HG03139 (cell line): ENCODE measurements around the gene CYTH1.

ENCODE experiments used
- ATAC-seq: cut with Tn5 transposase; IDR thresholded peaks from one replicate; pipeline ENCODE4 v1.9.1; 2021; ENCODE audit not compliant: unreplicated experiment

Gene CYTH1

DNA sequence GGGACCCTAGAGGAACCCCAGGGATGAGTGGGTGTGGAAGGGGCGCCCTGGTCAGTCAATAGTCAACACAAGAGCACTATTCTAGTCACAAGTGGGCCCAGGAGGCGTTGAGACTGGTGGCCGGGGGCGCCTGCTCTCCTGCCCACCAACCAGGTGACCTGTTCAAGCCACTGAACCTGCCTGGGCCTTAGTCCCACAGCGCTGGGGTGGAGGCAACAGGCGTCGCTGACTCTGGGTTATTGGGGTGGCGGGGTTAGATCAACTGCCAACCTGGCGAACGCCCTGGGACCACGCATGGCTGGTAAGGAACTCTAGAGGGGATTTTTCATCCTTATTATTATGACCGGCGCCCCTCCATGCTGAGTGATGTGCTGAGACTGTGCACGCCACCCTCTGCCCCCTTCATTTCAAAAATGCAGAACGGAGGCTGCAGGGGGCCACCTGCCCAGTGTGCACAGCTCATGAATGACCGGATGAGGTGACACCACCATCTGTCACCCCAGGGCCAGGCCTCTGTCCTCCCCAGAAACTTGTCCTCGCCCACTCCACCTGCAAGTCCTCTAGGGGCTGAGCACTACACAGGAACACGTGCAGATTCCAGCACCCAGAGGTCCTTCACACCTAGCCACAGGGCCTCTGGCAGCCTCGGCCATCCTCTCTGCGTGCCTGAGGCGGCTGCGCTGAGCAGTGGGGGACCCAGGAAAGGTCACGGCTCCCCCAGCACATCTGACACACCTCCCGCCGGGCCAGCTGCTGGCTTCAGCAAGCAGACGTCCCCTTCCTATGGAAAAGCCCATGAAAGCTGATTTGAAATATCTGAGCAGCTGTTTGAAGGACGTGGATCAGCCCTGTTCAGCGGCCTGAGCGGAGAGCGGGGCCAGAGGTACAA lies 153.3 kb downstream of the CYTH1 start:
- ATAC-seq, result no peak

DNA sequence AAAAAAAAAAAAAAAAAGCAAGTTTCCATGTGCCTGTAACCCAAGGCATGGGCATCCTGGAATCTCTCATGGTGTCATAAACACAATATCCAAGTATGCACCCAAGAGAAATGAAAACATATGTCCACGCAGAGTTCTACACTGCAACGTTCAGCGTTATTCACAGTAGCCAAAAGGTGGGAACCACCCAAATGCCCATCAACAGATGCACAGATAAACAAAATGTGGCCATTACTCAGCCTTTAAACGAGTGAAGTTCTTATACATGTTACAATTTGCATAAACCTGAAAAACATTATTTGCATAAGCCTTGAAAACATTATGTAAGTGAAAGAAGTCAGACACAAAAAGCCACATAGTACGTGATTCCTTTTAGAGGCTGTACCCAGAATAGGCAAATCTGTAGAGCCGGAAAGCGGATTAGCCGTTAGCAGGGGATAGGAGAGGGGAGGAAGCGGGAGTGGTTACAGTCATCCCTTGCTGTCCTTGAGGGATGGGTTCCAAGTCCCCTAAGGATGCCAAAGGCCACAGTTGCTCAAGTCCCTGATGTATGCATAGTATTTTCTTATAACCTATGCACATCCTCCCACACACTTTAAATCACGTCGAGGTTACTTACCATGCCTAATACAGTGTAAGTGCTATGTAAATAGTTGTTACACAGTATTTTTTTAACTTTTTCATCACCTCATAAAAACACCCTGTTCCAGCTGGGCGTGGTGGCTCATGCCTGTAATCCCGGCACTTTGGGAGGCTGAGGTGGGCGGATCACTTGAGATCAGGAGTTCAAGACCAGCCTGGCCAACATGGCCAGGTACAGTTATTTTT lies 157.5 kb downstream of the CYTH1 start:
- ATAC-seq, result no peak
